Measurements from ENCODE around the gene STEAP2.

The STEAP2 gene

GRCh38 chr7:90270431-90271178, 59.1 kb downstream of the STEAP2 start:
- DNase-seq (ENCODE audit: low read depth), result no peak

- DNase-seq (ENCODE audit: low read depth), result no peak
Measured at GRCh38 chr7:90271753-90272152, 60.2 kb downstream of the STEAP2 start.

- DNase-seq (ENCODE audit: low read depth), result no peak
Measured at GRCh38 chr7:90272242-90272641, 60.7 kb downstream of the STEAP2 start.

- DNase-seq (ENCODE audit: low read depth), result no peak
Measured at GRCh38 chr7:90274161-90274560, 62.6 kb downstream of the STEAP2 start.

- no peak for DNase-seq (ENCODE audit: low read depth)
Measured at GRCh38 chr7:90276033-90276728, 64.6 kb downstream of the STEAP2 start.

Data from activated T-cell treated with anti-CD3 and anti-CD28 coated beads for 24 hours (primary cell).